Nucleus accumbens (tissue), 56 donors: ENCODE data around the gene KIF19.

ENCODE experiments used
- DNase-seq, 56 donors: peaks; one replicate each; lab custom pipeline; 2025; lab: John Stamatoyannopoulos, UW

KIF19 gene

GRCh38 chr17:74299226-74300009 is 26.6 kb upstream of the KIF19 start:
- peak in 1 of 56 donors; percentile 29 for DNase-seq

GRCh38 chr17:74303305-74303704 is 22.7 kb upstream of the KIF19 start:
- DNase-seq, result no peak

GRCh38 chr17:74304184-74304583 is 21.8 kb upstream of the KIF19 start:
- no peak for DNase-seq

DNA sequence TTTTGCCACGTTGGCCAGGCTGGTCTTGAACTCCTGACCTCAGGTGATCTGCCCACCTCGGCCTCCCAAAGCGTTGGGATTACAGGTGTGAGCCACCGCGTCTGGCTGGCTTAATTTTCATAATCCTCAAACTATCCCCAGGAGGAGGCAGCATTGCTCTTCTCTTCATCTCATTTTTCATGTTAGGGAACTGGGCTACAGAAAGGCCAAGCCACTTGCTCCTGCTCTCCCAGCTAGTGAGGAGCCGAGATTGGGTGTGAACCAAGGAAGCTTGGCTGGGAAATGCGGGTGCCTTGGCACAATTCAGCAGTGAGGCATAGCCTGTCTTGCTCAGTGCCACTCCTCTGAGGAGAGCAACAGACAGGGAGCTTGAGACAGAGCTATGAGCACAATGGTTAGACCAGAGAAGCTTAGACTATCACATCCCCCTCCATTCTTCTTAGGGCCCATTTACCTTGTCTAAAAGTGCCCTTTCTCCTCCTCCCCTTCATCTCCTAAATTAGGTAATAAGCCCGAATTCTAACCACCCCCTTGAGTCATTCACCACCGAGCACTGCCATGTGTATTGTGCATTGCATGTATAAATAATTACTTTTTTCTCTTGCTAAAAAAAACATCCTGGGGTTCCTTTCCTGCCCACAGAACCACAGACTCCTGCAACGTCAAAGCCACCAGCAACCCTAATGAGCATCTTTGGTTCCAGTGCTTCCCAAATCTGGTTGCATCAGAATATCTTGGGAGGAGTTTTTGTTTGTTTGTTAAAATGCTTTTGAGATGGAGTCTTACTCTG is 20.0 kb upstream of the KIF19 start:
- peak in 19 of 56 donors; percentile 11 to 40 (median 25) for DNase-seq

GRCh38 chr17:74307984-74308773 is 17.8 kb upstream of the KIF19 start:
- no peak for DNase-seq

- DNase-seq, result no peak
Measured at GRCh38 chr17:74309902-74310301, 16.1 kb upstream of the KIF19 start.

DNA sequence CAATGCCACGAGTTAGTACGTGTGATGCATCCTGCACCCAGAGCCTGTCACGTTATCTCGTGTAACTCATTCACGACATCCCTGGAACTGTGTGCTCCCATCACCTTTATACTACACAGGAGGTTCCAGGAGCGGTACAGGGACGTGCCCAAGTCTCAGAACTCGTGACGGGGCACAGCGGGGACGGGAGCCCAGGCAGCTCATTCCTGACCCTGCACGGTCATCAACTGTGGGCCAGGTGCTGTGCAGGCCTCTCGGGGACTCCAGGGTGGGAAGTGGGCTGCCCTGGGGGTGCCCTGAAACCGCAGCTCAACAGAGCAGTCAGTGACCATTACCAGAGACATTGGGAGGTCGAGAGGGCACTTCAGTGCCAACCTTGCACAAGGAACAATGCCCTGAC is 11.1 kb upstream of the KIF19 start:
- DNase-seq, result no peak

- no peak for DNase-seq
Measured at GRCh38 chr17:74316220-74316619, 9.8 kb upstream of the KIF19 start.

GRCh38 chr17:74317071-74317470 is 9.0 kb upstream of the KIF19 start:
- no peak for DNase-seq

DNA sequence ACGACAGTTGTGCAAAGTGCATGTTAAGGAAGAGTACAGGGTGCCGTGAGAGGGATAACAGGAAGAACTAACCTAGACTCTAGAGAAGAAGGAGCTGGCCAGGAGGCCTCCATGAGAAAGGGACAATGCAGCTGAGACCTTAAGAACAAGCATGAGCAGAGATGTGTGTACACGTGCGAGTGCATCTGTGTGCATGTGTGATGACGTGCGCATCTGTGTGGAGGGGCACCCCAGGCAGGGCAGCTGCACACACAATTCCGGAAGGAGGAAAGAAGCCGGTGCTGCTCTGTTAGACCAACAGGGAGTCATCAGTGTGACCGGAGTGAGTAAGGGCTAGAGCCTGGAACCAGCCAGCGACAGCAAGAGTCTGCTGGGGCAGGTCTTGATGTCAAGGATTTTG is 7.6 kb upstream of the KIF19 start:
- DNase-seq, result no peak

DNA sequence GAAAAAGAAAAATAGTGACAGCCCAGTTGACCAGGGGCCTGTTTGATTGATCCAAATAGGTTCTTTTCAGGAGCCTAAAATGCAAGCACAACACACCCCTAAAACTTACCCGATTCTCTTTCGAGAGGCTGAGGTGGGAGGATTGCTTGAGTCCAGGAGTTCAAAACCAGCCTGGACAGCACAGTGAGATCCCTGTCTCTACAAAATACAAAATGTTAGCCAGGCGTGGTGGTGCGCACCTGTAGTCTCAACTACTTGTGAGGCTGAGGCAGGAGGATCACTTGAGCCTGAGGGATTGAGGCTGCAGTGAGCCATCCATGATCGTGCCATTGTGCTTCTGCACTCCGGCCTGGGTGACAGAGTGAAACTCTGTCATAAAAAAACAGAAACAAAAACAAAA is 1.5 kb upstream of the KIF19 start:
- no peak for DNase-seq

GRCh38 chr17:74325376-74325742 is 667 bp upstream of the KIF19 start:
- peak in 11 of 56 donors; percentile 12 to 41 (median 23) for DNase-seq

DNA sequence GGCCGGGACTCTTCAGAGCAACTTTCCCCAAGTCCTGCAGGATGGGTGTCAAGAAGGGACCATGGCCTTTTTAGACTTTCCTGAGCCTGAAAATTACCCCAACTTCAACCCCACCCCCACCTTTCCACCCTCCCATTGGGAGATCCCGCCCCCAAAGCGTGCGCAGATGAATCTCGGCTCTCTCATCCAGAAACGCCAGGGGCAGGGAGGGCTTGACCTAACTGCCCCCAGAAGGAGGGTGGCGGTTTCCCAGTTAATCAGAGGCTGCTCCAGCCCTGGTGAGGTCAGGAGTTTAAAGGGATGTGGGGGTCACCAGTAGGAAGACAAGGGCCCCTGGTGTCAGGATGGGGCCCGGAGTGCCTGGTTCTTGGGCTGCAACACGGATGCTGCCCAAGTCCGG is 480 bp downstream of the KIF19 start:
- DNase-seq, result no peak

DNA sequence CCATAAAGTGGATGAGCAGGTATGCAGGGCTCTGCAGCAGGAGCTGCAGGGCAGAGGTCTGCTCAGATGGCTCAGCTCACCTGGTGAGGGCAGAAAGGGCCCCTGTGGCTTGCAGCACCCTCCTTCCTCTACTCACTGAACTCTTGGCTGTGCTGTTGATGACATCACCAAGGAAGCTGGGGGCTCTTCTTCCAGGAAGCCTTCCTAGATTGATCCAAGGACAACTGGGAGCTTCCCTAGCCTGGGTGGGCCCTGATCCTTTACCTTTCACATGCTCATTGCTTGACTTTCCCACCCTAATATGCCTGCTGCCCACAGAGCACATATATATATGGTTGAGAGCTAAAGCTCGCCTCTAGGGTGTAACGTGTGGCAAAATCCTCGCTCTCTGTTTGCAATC is 2.5 kb downstream of the KIF19 start:
- no peak for DNase-seq

DNA sequence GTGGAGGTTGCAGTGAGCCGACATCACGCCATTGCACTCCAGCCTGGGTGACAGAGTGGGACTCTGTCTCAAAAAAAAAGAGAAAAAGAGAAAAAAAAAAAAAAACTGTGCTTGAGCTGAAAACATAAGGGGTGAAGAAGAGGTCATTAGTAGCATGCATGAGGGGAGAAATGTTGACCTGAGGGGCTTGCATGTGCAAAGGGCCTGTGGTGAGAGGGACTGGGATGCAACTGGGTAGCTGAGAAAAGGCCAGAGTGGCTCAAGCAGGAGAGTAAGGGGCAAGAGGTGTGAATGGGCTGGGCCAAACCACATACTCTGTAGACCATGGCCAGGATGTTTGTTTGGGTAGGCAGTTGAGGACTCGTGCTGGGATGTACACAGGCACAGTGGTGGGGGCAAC is 3.4 kb downstream of the KIF19 start:
- no peak for DNase-seq

DNA sequence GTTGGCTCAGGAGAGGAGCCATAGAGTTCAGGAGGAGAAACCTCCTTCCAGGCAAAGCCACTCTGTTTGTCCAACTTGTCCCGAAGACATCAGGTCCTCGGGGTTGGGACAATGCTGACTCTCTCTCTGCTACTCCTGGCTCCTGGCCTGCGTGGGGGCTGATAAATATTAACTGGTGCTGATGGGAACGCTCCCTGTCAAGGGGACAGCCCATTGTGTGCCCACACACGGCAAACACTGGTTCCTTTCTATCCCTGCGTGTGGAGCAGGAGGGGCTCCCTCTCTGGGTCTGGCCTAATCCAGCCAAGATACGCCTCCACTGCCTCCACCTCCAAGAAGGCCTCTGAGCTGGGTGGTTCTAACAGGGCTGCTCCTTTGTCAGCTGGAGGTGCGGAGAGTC is 4.4 kb downstream of the KIF19 start:
- DNase-seq, result peak in 45 of 56 donors; percentile 10 to 79 (median 46)

DNA sequence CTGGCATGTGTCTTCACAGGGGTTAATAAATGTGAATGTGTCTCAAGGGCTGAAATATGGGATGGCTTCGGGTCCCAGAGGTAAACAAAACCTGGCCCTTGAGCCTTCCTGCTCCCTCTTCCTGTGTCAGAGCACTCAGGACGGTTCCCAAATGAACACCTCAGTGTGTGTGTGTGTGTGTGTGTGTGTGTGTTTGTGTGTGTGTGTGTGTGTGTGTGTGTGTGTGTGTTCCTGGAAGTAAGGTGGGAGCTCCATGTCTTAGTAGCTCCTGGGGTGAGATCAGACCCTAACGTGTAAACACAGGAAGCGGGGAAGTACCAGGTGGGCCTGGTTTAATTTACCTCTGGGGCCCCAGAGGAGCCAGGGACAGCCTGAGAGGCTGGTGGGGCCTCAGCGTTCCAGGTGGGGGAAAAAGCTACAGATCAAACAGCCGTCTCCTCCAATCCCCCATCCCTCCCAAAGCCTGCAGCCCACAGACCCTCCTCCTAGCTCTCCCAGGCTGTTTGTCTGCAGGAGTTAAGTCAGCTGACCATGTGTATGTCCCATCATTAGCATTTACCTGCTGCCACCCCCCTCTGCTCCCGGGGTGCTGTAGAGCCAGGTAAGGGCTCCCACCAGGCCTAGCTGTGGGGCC is 6.1 kb downstream of the KIF19 start:
- no peak for DNase-seq

DNA sequence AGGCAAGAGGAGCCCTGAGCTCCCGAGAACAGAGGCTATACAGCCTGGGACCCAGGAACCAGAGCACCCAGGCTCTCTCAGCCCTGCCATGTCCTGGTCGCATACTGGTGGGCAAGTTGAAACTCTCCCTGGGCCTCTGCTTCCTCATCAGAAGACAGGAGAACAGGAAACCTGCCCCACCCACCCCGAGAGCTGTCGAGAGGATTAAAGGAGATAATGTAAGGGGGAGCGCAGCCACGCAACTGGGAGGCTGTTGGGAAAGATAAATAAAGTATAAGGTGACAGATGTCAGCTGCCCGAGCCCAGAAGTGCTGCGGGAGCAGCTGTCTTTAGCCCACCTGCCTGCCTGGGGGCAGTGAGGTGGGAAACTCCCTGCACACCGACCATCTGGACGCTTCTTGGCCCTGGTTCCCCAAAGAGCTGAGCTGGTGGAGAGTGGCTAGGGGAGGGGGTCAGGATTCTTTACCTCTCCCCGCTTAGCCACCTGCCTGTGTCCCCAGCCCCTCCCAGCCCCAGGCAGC is 6.8 kb downstream of the KIF19 start:
- no peak for DNase-seq

GRCh38 chr17:74334393-74335039 is 8.5 kb downstream of the KIF19 start:
- DNase-seq, result no peak

- no peak for DNase-seq
Measured at GRCh38 chr17:74335529-74336062, 9.6 kb downstream of the KIF19 start.
